ENCODE data around the gene DENND1A.

DNA sequence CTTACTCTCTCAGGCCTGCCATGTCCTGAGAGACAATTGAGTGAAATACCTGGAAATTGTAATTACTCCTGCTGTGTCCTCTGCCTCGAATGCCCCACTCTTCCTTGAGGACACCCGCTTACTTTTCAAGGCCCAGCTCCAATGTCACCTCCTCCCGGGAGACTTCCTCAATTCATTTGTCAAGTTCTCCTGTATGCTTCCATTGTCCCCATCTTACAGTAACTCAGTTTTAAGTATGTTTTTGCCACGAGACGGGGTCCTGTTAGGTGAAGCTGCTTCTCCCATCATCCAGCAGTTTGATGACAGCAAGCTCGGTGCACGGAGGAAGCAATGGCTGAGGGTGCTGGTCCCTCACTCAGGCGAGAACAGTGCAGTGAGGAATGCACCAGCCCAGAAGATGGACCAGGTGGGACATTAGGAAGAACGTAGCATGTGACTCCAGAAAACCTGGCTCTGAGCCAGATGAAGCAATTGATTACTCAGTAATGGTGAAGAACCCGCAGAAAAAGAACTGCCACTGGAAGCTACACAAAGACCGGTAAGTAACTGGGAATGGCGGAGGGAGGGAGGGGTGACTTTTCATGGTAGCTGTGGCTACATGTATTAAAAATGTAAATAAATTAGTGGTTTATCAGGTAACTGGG is 274.8 kb downstream of the DENND1A start:
- TF ChIP-seq, protein P1, sequence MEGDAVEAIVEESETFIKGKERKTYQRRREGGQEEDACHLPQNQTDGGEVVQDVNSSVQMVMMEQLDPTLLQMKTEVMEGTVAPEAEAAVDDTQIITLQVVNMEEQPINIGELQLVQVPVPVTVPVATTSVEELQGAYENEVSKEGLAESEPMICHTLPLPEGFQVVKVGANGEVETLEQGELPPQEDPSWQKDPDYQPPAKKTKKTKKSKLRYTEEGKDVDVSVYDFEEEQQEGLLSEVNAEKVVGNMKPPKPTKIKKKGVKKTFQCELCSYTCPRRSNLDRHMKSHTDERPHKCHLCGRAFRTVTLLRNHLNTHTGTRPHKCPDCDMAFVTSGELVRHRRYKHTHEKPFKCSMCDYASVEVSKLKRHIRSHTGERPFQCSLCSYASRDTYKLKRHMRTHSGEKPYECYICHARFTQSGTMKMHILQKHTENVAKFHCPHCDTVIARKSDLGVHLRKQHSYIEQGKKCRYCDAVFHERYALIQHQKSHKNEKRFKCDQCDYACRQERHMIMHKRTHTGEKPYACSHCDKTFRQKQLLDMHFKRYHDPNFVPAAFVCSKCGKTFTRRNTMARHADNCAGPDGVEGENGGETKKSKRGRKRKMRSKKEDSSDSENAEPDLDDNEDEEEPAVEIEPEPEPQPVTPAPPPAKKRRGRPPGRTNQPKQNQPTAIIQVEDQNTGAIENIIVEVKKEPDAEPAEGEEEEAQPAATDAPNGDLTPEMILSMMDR (IDR thresholded peaks at IDR 0.05), result no peak
- TF ChIP-seq POLR2A (IDR thresholded peaks at IDR 0.05) (no peak), EP300 (IDR thresholded peaks at IDR 0.05) (no peak), POLR2AphosphoS5 (IDR thresholded peaks at IDR 0.05) (no peak)
